ENCODE data around the gene ZMPSTE24.

- TF ChIP-seq CTCF (IDR thresholded peaks at IDR 0.05) (no peak), POLR2A (IDR thresholded peaks at IDR 0.05) (no peak)
These were observed 47.4 kb upstream of the ZMPSTE24 start for GRCh38 chr1:40210511-40211204.

All from Peyer's patch (tissue), 4 donors.